ENCODE measurements around the gene GPC4.

DNA sequence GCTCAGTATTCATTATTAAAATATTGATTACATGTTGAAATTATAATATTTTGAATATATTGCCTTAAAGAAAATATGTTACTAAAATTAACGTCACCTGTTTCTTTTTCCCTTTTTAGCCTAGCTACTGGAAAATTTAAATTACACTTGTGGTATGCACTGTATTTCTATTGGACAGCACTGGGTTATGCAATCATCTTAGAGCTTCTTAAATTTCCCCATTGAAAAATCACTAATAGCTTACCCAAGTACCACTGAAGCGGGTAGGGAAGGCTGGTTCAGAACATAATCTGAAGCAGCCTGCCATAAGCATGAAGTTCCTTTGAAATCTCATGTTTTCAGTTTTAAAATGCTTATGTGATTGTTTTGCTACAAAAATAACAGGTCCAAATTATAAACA lies 147.7 kb downstream of the GPC4 start:
- TF ChIP-seq POLR2AphosphoS5 (IDR thresholded peaks at IDR 0.05; ENCODE audit: borderline replicate concordance, low read depth, low read length) (no peak), EZH2 (IDR thresholded peaks at IDR 0.05) (no peak)
